ENCODE data around the gene MERTK. TPM values are rescaled to one million over a fixed set of nuclear protein-coding genes. Genes with fewer than 3 reads are reported as not detected.
"Not testable (repeated sequence)": the region's sequence is repeated elsewhere in the genome, so short reads cannot be mapped to it uniquely, and the experiment has no call there.

The MERTK gene
- total and polyA plus RNA-seq, 7 donors: 0.73 to 4.2 (median 1.6) TPM

- H3K27me3 ChIP-seq (ENCODE audit: insufficient read depth in 3 of 3, low read length in 2 of 3): peaks cover 0 to 5% (median 0%) of the 10 kb centered on the region in 3 donors
- peaks cover 9% of the 10 kb centered on the region for H3K4me1 ChIP-seq
- no peak for TF ChIP-seq CTCF (IDR thresholded peaks at IDR 0.05)
- H3K9me3 ChIP-seq: no peaks in the 10 kb centered on the region
- ATAC-seq (peak in 2 of 4 donors; percentile 32 to 44), DNase-seq (peak in 1 of 2 donors; percentile 35)
- intact Hi-C loops (cut with DNase I): no loop called here
- H3K4me3 ChIP-seq: no peak overlapping the region
- no peak overlapping the region for H3K27ac ChIP-seq
- no peaks in the 10 kb centered on the region for H3K36me3 ChIP-seq (ENCODE audit: insufficient read depth in 1 of 2, low read depth in 1 of 2)
- 62 to 68% (median 62%) methylated on average over 4 of the region's 4 CpGs for WGBS, 3 donors
Observed at GRCh38 chr2:112032689-112033465, 134.5 kb downstream of the MERTK start.

- Histone ChIP-seq H3K36me3 (ENCODE audit: insufficient read depth in 1 of 2, low read depth in 1 of 2) (no peaks in the 10 kb centered on the region), H3K27ac (no peak overlapping the region), H3K4me3 (no peak overlapping the region), H3K27me3 (ENCODE audit: insufficient read depth in 3 of 3, low read length in 2 of 3) (peaks cover 0 to 5% (median 0%) of the 10 kb centered on the region in 3 donors), H3K4me1 (peaks cover 9% of the 10 kb centered on the region), H3K9me3 (no peaks in the 10 kb centered on the region)
- DNase-seq (no peak), ATAC-seq (no peak)
- intact Hi-C loops (cut with DNase I): no loop called here
- 57 to 63% (median 63%) methylated on average over 1 of the region's 1 CpG for WGBS, 3 donors
- TF ChIP-seq CTCF (IDR thresholded peaks at IDR 0.05): no peak
Observed at GRCh38 chr2:112033600-112033999, 135.2 kb downstream of the MERTK start.

- H3K4me3 ChIP-seq: no peak overlapping the region
- WGBS, 3 donors: 75 to 81% (median 79%) methylated on average over 3 of the region's 3 CpGs
- no peak for ATAC-seq
- H3K4me1 ChIP-seq: peaks cover 9% of the 10 kb centered on the region
- H3K27ac ChIP-seq: no peak overlapping the region
- no peak for DNase-seq
- peaks cover 0 to 5% (median 0%) of the 10 kb centered on the region in 3 donors for H3K27me3 ChIP-seq (ENCODE audit: insufficient read depth in 3 of 3, low read length in 2 of 3)
- H3K9me3 ChIP-seq: no peaks in the 10 kb centered on the region
- intact Hi-C loops (cut with DNase I): no loop called here
- no peaks in the 10 kb centered on the region for H3K36me3 ChIP-seq (ENCODE audit: insufficient read depth in 1 of 2, low read depth in 1 of 2)
- no peak for TF ChIP-seq CTCF (IDR thresholded peaks at IDR 0.05)
Observed at GRCh38 chr2:112034924-112035323, 136.5 kb downstream of the MERTK start.

GRCh38 chr2:112035786-112036185 lies 137.4 kb downstream of the MERTK start:
- intact Hi-C loops (cut with DNase I): no loop called here
- 96 to 100% (median 98%) methylated on average over 1 of the region's 1 CpG for WGBS, 3 donors
- no peaks in the 10 kb centered on the region for H3K9me3 ChIP-seq
- peaks cover 9% of the 10 kb centered on the region for H3K4me1 ChIP-seq
- H3K36me3 ChIP-seq (ENCODE audit: insufficient read depth in 1 of 2, low read depth in 1 of 2): no peaks in the 10 kb centered on the region
- DNase-seq (no peak), ATAC-seq (no peak)
- no peak for TF ChIP-seq CTCF (IDR thresholded peaks at IDR 0.05)
- H3K27me3 ChIP-seq (ENCODE audit: insufficient read depth in 3 of 3, low read length in 2 of 3): no peaks in the 10 kb centered on the region
- H3K27ac ChIP-seq: no peak overlapping the region
- no peak overlapping the region for H3K4me3 ChIP-seq

- H3K9me3 ChIP-seq; H3K36me3 ChIP-seq (ENCODE audit: insufficient read depth in 1 of 2, low read depth in 1 of 2); H3K4me3 ChIP-seq; H3K27ac ChIP-seq; ATAC-seq; DNase-seq; H3K27me3 ChIP-seq (ENCODE audit: insufficient read depth in 3 of 3, low read length in 2 of 3); H3K4me1 ChIP-seq; intact Hi-C loops (cut with DNase I): not testable (repeated sequence)
- 84 to 86% (median 85%) methylated on average over 12 of the region's 12 CpGs for WGBS, 3 donors
Observed at GRCh38 chr2:112039556-112039955, 141.1 kb downstream of the MERTK start.

GRCh38 chr2:112040066-112040465 lies 141.7 kb downstream of the MERTK start:
- DNase-seq; H3K9me3 ChIP-seq; ATAC-seq; H3K27ac ChIP-seq; H3K36me3 ChIP-seq (ENCODE audit: insufficient read depth in 1 of 2, low read depth in 1 of 2); H3K27me3 ChIP-seq (ENCODE audit: insufficient read depth in 3 of 3, low read length in 2 of 3); H3K4me1 ChIP-seq; intact Hi-C loops (cut with DNase I); H3K4me3 ChIP-seq: not testable (repeated sequence)
- WGBS, 3 donors: 80 to 91% (median 82%) methylated on average over 2 of the region's 2 CpGs

GRCh38 chr2:112041460-112041859 lies 143.1 kb downstream of the MERTK start:
- H3K9me3 ChIP-seq; H3K4me3 ChIP-seq; H3K27me3 ChIP-seq (ENCODE audit: insufficient read depth in 3 of 3, low read length in 2 of 3); H3K27ac ChIP-seq; ATAC-seq; intact Hi-C loops (cut with DNase I); H3K36me3 ChIP-seq (ENCODE audit: insufficient read depth in 1 of 2, low read depth in 1 of 2); DNase-seq; H3K4me1 ChIP-seq: not testable (repeated sequence)
- WGBS, 3 donors: 76 to 80% (median 78%) methylated on average over 6 of the region's 6 CpGs

Measured in psoas muscle (tissue), 8 donors.